HG03520 (cell line): Measurements from ENCODE around the gene PDZD2.

ENCODE experiments used
- ATAC-seq: cut with Tn5 transposase; IDR thresholded peaks from one replicate; pipeline ENCODE4 v1.9.1; 2021; ENCODE audit warnings: mild to moderate bottlenecking, moderate library complexity; ENCODE audit not compliant: unreplicated experiment

Gene PDZD2

DNA sequence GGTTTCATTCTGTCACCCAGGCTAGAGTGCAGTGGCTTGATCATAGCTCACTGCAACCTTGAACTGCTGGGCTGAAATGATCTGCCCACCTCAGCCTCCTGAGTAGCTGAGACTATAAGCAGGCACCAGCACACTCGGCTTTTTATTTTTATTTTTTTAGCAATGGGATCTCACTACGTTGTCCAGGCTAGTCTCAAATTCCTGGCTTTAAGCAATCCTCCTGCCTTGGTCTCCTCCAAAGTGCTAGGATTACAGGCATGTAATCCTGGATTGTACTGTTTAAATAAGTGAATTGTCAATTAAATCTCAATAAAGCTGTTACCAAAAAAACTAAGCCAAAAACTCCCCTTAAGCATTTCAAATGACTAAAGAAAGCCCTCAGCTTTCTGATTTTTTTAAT lies 516.3 kb downstream of the PDZD2 start:
- no peak for ATAC-seq

DNA sequence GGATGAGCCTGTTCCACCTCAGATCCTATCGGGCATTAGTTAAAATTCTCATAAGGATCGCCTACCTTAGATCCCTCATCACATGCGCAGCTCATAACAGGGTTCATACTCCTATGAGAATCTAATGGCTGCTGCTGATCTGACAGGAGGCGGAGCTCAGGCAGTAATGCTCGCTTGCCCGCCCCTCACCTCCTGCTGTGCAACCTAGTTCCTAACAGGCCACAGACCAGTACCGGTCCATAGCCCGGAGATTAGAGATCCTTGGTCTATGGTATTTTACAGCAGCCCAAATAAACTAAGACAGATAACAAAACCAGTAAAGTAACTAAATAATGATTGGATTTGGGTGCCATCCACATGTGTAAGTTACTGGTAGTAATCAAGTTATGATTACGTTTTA lies 517.7 kb downstream of the PDZD2 start:
- ATAC-seq = no peak

DNA sequence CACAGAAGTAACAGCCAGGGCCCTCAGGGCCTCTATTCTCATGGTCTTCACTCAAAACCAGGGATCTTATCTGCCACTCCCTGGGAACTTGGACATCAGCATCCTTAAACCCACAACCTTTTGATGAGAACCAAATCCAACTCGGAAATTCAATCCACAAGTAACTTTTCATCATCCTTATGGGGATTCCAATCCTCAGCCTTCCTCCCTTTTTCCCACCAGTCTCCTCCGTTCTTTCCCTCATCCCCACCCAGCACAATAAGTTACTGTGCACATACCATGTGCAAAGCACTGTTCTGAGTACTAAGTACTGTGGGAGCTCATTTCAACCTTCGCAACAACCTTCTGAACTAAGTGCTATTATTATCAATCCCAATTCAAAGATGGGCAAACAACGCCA lies 518.1 kb downstream of the PDZD2 start:
- no peak for ATAC-seq

DNA sequence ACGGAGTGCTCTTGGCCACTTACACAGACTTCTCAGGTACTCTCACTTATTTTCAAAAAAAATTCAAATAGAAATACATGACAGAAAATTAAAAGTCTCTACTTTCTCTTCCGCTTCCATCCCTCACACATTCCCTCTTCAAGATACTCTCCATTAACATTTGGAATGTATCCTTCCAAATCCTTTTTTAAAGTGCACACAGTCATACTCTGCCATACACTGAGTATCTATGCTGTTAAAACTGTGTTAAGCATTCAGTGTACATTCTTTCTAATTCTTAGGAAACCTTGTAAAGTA lies 519.7 kb downstream of the PDZD2 start:
- ATAC-seq = no peak

DNA sequence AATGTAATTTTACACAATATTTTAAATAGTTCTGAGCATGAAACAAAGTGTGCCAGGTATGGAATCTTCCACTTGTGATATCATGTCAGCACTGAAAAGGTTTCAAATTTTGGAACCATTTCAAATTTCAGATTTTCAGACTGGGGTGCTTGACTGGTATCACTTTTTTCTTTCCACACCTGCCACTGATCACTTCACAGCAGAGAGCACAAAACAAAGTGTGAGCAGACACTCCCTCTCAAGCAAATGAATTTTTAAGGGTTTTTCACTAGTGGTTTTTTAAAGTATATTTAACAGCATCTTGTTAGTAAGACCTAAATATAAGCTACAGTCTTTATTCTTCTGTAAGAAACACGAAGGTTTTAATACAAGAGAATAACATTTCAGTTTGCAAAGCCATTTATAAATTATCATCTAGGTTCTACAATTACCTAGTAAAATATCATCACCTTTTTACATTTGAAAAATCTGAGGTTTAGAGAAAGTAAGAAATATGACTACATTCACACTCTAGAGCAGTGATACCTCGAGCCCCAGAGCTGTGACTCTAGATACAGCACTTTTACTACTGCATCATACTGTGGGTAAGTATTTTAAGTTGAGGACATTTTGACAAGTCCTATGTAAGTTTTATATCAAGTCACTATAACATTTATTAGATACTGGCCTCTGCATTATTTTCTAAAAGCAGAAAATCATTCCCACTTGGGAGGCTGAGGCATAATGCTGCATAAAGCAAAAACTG lies 520.6 kb downstream of the PDZD2 start:
- no peak for ATAC-seq

DNA sequence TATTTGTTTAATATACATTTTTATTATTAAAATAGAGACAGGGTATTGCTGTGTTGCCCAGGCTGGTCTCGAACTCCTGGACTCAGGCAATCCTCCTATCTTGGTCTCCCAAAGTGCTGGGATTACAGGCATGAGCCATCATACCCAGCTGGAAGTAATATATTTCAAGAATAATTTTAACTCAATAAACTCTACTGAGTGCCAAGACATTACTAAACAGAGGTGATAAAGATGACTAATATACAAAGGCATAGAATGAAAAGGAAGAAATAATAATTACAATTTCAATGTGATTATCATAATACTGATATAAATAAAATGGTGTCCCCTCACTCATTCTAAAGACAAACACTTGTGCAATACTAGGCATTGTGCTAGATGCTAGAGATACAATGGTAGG lies 521.3 kb downstream of the PDZD2 start:
- no peak for ATAC-seq
